Pancreas (tissue), 10 donors: ENCODE results near the gene FMOD. TPM values are rescaled to one million over a fixed set of nuclear protein-coding genes. Genes with fewer than 3 reads are reported as not detected.

ENCODE experiments used
- ATAC-seq, 4 donors: fragments of 200-7000 bp; cut with Tn5 transposase; one replicate each; pipeline versions ENCODE4 v1.8.0 to v1.9.1; 2020; ENCODE audit warnings: mild to moderate bottlenecking in 4 of 4, moderate library complexity in 4 of 4
- DNase-seq, 6 donors: peaks; one replicate each; pipeline ENCODE4 v3.0.0-alpha.2; 2020
- FAIRE-seq: peaks from 2 replicates; lab custom pipeline; 2012; peaks lifted over from hg19 to GRCh38; lab: Jason Lieb, UNC
- H3K27ac ChIP-seq, 4 donors: fragments of 200-600 bp; sonication (generic); 1 replicate in 3 of 4; 2 replicates in 1 of 4; pipeline versions ENCODE4 v1.5.0 to v1.8.0; 2020
- H3K27me3 ChIP-seq, 4 donors: fragments of 200-600 bp; one replicate each; pipeline ENCODE4 v1.8.0; 2021
- H3K36me3 ChIP-seq, 3 donors: fragments of 200-600 bp; sonication (generic) in 1 of 3; one replicate each; pipeline versions ENCODE4 v1.5.0 to v1.8.0; 2020 to 2021
- H3K4me1 ChIP-seq, 3 donors: fragments of 200-600 bp; one replicate each; pipeline ENCODE4 v1.8.0; 2021
- H3K4me3 ChIP-seq, 4 donors: fragments of 200-600 bp; sonication (generic) in 2 of 4; one replicate each; pipeline versions ENCODE4 v1.5.0 to v1.8.0; 2020 to 2021
- H3K9me3 ChIP-seq, 4 donors: fragments of 200-600 bp; one replicate each; pipeline ENCODE4 v1.8.0; 2021
- WGBS, 2 donors: extraction: QIAGEN DNeasy Blood & Tissue Kit; methylation state at CpG; one replicate each; pipeline ENCODE4 v1.1.7; 2013; 5-methylcytosine and 5-hydroxymethylcytosine counted together
- intact Hi-C, 3 donors: fragments of 100-400 bp; cut with DNase I; formaldehyde crosslinking; loops; one replicate each; pipeline versions ENCODE4 v1.11.1 to v1.14.2; 2022
- polyA plus RNA-seq, 2 donors: library from polyadenylated mRNA; stranded (reverse); fragments of 200-250 nt; gene quantifications; one replicate each; pipeline ENCODE4 v1.2.3, GENCODE V29; 2013
- total RNA-seq, 6 donors: library from RNA; stranded (reverse); fragmentation: NEBNext Ultra II Directional in 4 of 6; extraction: Animal tissue kit (Norgen Biotek cat#: 25700) in 4 of 6; gene quantifications; one replicate each; pipeline versions ENCODE4 v1.2.1 to v1.2.4, GENCODE V29; 2021 to 2023
- TF ChIP-seq, protein P1 (sequence below), 4 donors: fragments of 200-600 bp; sonication (generic) in 3 of 4; IDR thresholded peaks; one replicate each; pipeline versions ENCODE4 v1.5.0 to v1.8.0; 2021; ENCODE audit warnings: antibody characterized with exemption in 4 of 4
- donor health status: healthy with polysubstance abuse.
- donor health status: DM: no; HTN: no; CAD: no; lungs with moderate emphysema.
- donor health status: DM: no; HTN: no; CAD: no.
- donor health status: control.
- donor health status: control.
- donor health status: Bipolar disorder and iron deficiency.
- donor health status: DM: yes; HTN: yes; CAD: no.
- donor health status: DM: no; HTN: no; CAD: no.
- donor health status: DM: no; HTN: no; CAD: no.
- donor health status: DM: yes; HTN: yes; CAD: no.

Gene FMOD
- total and polyA plus RNA-seq, 8 donors: 3.8 to 14.6 (median 8.3) TPM

DNA sequence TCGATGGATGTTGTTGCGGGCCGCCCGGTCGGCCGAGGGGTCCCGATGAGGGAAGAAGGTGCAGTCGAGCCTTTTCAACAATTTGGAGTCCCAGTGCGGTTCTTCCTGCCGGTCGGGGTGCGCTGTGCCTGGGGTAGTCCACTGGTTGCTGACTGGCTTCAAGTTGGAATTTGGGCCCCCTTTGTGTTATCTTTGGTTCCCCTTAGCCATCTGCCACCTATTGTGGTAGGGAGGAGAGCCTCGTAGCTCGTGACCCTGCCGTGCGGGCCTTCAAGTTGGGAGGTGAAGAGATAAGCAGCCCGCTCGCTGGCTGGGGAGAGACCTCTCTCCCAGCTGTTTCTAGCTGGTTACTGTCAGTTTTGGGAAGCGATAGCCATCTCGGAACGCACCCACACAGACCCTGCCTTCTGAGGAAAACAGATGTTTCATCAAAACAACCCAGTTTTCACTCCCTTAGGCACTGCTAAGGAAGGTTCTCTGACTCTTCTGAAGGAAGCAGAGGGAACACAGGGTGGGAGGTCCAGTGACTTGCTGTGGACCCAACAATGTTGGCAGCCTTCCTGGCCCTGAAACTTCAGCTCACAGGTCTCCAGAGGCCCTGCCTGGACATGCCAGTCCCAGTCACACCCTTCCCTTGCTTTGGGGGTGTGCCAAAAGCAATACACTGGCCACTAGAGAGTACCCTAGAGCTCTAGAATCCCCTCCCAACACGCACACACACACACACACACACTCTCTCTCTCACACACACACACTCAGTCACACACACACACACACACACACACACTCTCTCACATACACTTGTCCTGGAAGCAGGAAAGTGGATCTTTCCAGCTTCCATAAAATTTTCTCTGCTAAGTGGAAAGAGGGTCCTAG is 44.6 kb downstream of the FMOD start:
- peak; percentile 78 to 89 (median 87) for DNase-seq
- intact Hi-C loops: no loop called here
- Histone ChIP-seq H3K9me3 (no peaks in the 10 kb centered on the region), H3K27me3 (no peaks in the 10 kb centered on the region), H3K4me1 (peaks cover 0 to 28% (median 13%) of the 10 kb centered on the region in 3 donors), H3K27ac (peak overlapping the region; percentile 96 to 100 (median 98)), H3K36me3 (peaks cover 5 to 25% (median 22%) of the 10 kb centered on the region in 3 donors), H3K4me3 (peak overlapping the region; percentile 68 to 92 (median 81))
- peak; percentile 7 to 48 (median 36) for ATAC-seq
- WGBS, 2 donors: 1 to 2% methylated on average over 22 of the region's 22 CpGs
- TF ChIP-seq, protein P1, sequence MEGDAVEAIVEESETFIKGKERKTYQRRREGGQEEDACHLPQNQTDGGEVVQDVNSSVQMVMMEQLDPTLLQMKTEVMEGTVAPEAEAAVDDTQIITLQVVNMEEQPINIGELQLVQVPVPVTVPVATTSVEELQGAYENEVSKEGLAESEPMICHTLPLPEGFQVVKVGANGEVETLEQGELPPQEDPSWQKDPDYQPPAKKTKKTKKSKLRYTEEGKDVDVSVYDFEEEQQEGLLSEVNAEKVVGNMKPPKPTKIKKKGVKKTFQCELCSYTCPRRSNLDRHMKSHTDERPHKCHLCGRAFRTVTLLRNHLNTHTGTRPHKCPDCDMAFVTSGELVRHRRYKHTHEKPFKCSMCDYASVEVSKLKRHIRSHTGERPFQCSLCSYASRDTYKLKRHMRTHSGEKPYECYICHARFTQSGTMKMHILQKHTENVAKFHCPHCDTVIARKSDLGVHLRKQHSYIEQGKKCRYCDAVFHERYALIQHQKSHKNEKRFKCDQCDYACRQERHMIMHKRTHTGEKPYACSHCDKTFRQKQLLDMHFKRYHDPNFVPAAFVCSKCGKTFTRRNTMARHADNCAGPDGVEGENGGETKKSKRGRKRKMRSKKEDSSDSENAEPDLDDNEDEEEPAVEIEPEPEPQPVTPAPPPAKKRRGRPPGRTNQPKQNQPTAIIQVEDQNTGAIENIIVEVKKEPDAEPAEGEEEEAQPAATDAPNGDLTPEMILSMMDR (IDR thresholded peaks at IDR 0.05): no peak
- no peak for FAIRE-seq

DNA sequence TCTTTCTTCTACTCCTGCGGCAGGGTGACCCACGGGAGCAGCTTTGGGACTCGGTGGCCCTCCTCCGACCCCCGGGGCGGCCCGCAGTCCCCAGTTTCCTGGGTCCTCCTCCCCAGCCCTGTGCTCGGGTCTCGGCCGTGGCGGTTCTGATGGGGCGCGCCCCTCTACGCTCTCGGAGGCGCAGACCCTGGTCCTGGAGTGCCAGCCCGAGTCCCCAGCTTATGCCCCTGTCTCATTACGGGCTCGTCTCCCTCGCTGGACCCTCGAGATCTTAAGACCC is 45.2 kb downstream of the FMOD start:
- Histone ChIP-seq H3K36me3 (peaks cover 5 to 25% (median 22%) of the 10 kb centered on the region in 3 donors), H3K4me3 (peak overlapping the region; percentile 68 to 92 (median 81)), H3K4me1 (peaks cover 0 to 28% (median 13%) of the 10 kb centered on the region in 3 donors), H3K9me3 (no peaks in the 10 kb centered on the region), H3K27ac (peak overlapping the region; percentile 96 to 100 (median 98)), H3K27me3 (no peaks in the 10 kb centered on the region)
- ATAC-seq: peak; percentile 8 to 24 (median 18)
- intact Hi-C loops: no loop called here
- DNase-seq: peak in 1 of 6 donors; percentile 45
- TF ChIP-seq, protein P1 (IDR thresholded peaks at IDR 0.05): no peak
- whole genome bisulfite sequencing, 2 donors: 0% methylated on average over 21 of the region's 21 CpGs
- no peak for FAIRE-seq

DNA sequence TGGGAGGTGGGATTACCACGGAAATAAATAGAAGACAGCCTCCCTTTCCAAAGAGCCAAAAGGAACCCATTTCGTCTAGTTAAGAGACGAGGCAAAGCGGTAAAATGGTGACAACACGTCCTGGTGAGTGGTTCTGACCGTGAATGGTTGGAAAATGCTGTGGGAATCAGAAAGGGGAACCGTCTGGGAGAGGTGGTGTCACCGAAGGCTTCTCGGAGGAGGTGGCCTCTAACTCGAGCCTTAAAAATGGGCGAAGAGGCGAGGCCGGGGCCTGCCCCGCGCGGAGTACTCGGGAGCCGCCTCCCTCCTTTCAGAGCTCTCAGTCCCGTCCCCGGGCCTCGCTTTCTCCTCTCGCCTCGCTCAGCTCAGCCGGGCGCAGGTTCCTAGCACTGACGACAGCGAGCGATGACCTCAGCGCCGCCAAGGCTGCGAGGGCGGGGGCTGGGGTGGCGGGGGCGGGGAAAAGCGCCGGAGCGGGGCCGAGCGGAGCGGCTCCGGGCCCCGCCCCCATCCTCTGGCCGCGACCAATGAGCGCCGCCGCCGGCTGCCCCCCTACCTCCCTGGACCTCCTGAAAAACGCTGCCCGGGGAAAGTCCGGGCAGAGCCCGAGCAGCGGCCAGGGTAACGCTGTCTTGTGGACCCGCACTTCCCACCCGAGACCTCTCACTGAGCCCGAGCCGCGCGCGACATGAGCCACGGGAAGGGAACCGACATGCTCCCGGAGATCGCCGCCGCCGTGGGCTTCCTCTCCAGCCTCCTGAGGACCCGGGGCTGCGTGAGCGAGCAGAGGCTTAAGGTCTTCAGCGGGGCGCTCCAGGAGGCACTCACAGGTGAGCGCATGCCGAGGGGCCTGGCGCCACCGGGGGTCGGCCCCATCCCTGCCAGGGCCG is 45.8 kb downstream of the FMOD start, which contains the start of gene BTG2:
Gene BTG2 (plus strand): TSS at position 601 of the 890 bp plus-strand sequence. CDS start 88 bp downstream, at position 689.
- intact Hi-C loops: no loop called here
- ATAC-seq: peak; percentile 71 to 82 (median 78)

DNA sequence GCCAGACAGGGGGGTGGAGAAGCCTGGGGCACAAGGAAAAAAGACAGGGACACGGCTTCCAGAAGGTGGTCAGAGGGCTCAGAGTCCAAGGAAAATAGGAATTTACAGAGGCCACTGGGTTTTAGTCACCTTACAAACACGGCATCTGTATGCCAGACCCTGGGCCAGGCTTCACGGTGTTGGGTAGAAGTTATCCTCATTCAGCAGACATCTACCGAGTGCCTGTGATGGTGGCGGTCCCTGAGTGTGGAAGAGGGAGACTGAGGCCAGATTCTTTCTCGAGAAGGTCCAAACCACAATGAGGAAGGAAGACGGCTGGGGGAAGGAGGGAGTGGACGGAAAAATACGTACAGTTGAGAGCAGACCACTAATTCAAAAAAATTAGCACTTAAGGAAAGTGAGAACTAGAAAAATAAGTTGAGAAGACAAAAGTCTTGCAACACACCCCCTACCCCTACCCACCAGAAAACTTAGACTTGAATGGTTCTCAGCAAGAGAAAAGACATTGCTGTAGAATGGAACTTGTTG is 46.5 kb downstream of the FMOD start:
- no peaks in the 10 kb centered on the region for H3K9me3 ChIP-seq
- WGBS, 2 donors: 72 to 79% methylated on average over 9 of the region's 9 CpGs
- peaks cover 5 to 22% (median 22%) of the 10 kb centered on the region in 3 donors for H3K36me3 ChIP-seq
- FAIRE-seq (no peak), DNase-seq (peak in 2 of 6 donors; percentile 42 to 53), ATAC-seq (no peak)
- no peaks in the 10 kb centered on the region for H3K27me3 ChIP-seq
- peak overlapping the region in 2 of 4 donors; percentile 70 to 92 for H3K4me3 ChIP-seq
- TF ChIP-seq, protein P1 (IDR thresholded peaks at IDR 0.05): no peak
- H3K4me1 ChIP-seq: peaks cover 0 to 28% (median 13%) of the 10 kb centered on the region in 3 donors
- H3K27ac ChIP-seq: peak overlapping the region; percentile 96 to 100 (median 98)
- intact Hi-C loops: no loop called here

More for the DNA sequence above, 45.8 kb downstream of the FMOD start, which contains the start of gene BTG2:
- Histone ChIP-seq H3K27me3 (no peaks in the 10 kb centered on the region), H3K27ac (peak within 1 kb of the TSS; percentile 96 to 100 (median 98)), H3K36me3 (peaks cover 5 to 25% (median 22%) of the 10 kb centered on the region in 3 donors), H3K4me1 (peaks cover 0 to 28% (median 13%) of the 10 kb centered on the region in 3 donors), H3K4me3 (peak within 1 kb of the TSS; percentile 68 to 92 (median 81)), H3K9me3 (no peaks in the 10 kb centered on the region)
- FAIRE-seq: no peak
- peak; percentile 93 to 99 (median 95) for DNase-seq
- TF ChIP-seq, protein P1 (IDR thresholded peaks at IDR 0.05): no peak
- 2% methylated on average over 70 to 79 of the region's 79 CpGs for WGBS, 2 donors
